SK-N-SH treated with all-trans-retinoic acid at 6 μM for 48 hours (cell line): Measurements from ENCODE around the gene MZT2A.
A peak's percentile ranks its signal among the peaks of the same experiment; 100 is the strongest.
"Not testable (repeated sequence)": the region's sequence is repeated elsewhere in the genome, so short reads cannot be mapped to it uniquely, and the experiment has no call there.

ENCODE experiments used
- ATAC-seq: fragments of 200-7000 bp; cut with Tn5 transposase; 3 replicates; pipeline ENCODE4 v1.9.1; 2020; ENCODE audit warnings: mild to moderate bottlenecking, moderate library complexity
- ARNTL ChIP-seq: fragments of 450-650 bp; formaldehyde crosslinking; IDR thresholded peaks from 2 replicates; pipeline ENCODE4 v1.5.0; 2020; ENCODE audit warnings: low read depth, mild to moderate bottlenecking, moderate library complexity, borderline replicate concordance
- BACH2 ChIP-seq: fragments of 250-450 bp; sonication (Bioruptor Pico); IDR thresholded peaks from 2 replicates; pipeline ENCODE4 v1.9.0; 2021; ENCODE audit warnings: mild to moderate bottlenecking, borderline replicate concordance
- CSDC2 ChIP-seq: fragments of 250-450 bp; sonication (Bioruptor Pico); IDR thresholded peaks from 2 replicates; pipeline ENCODE4 v1.5.0; 2020; ENCODE audit warnings: mild to moderate bottlenecking, moderate library complexity
- GLIS3 ChIP-seq: fragments of 250-450 bp; sonication (Bioruptor Pico); IDR thresholded peaks from 2 replicates; pipeline ENCODE4 v1.5.0; 2020; ENCODE audit warnings: mild to moderate bottlenecking, moderate library complexity
- ISL1 ChIP-seq: fragments of 250-450 bp; sonication (Bioruptor Pico); IDR thresholded peaks from 2 replicates; pipeline ENCODE4 v2.1.2; 2022; ENCODE audit warnings: mild to moderate bottlenecking, moderate library complexity
- PPARA ChIP-seq: fragments of 250-450 bp; sonication (Bioruptor Pico); IDR thresholded peaks from 2 replicates; pipeline ENCODE4 v1.5.0; 2020; ENCODE audit warnings: mild to moderate bottlenecking, borderline replicate concordance
- RARB ChIP-seq: fragments of 250-450 bp; sonication (Bioruptor Pico); IDR thresholded peaks from 2 replicates; pipeline ENCODE4 v1.8.0; 2021; ENCODE audit warnings: mild to moderate bottlenecking, moderate library complexity
- SNAI2 ChIP-seq: fragments of 250-450 bp; sonication (Bioruptor Pico); IDR thresholded peaks from 2 replicates; pipeline ENCODE4 v1.5.0; 2020; ENCODE audit warnings: mild to moderate bottlenecking, moderate library complexity
- TCF4 ChIP-seq: fragments of 250-450 bp; sonication (Bioruptor Pico); IDR thresholded peaks from 2 replicates; pipeline ENCODE4 v1.8.0; 2021; ENCODE audit warnings: mild to moderate bottlenecking, moderate library complexity, borderline replicate concordance
- ZC3H10 ChIP-seq: fragments of 250-450 bp; sonication (Bioruptor Pico); IDR thresholded peaks from 2 replicates; pipeline ENCODE4 v1.5.1; 2021; ENCODE audit warnings: mild to moderate bottlenecking, moderate library complexity
- ZFP3 ChIP-seq: fragments of 250-450 bp; sonication (Bioruptor Pico); IDR thresholded peaks from 2 replicates; pipeline ENCODE4 v1.5.0; 2020; ENCODE audit warnings: mild to moderate bottlenecking, moderate library complexity
- ZFP30 ChIP-seq: fragments of 450-650 bp; formaldehyde crosslinking; IDR thresholded peaks from 2 replicates; pipeline ENCODE4 v1.5.0; 2022; ENCODE audit warnings: mild to moderate bottlenecking, moderate library complexity
- ZNF565 ChIP-seq: fragments of 450-650 bp; formaldehyde crosslinking; conservative IDR thresholded peaks from 2 replicates; pipeline ENCODE4 v1.5.0; 2020; ENCODE audit warnings: low read depth, mild to moderate bottlenecking, moderate library complexity
- ZNF70 ChIP-seq: fragments of 450-650 bp; formaldehyde crosslinking; IDR thresholded peaks from 2 replicates; pipeline ENCODE4 v1.5.0; 2020; ENCODE audit warnings: mild to moderate bottlenecking, moderate library complexity
- TF ChIP-seq, protein P1 (sequence below): fragments of 250-450 bp; sonication (Bioruptor Pico); IDR thresholded peaks from 2 replicates; pipeline ENCODE4 v1.5.1; 2021; ENCODE audit warnings: mild to moderate bottlenecking, moderate library complexity
- TF ChIP-seq, protein P2 (sequence below): fragments of 250-450 bp; sonication (Bioruptor Pico); IDR thresholded peaks from 2 replicates; pipeline ENCODE4 v1.5.0; 2020; ENCODE audit warnings: mild to moderate bottlenecking, moderate library complexity
- TF ChIP-seq, protein P3 (sequence below): fragments of 250-450 bp; sonication (Bioruptor Pico); IDR thresholded peaks from 2 replicates; pipeline ENCODE4 v1.5.1; 2020; ENCODE audit warnings: low read depth, mild to moderate bottlenecking, moderate library complexity
- TF ChIP-seq, protein P4 (sequence below): fragments of 250-450 bp; sonication (Bioruptor Pico); IDR thresholded peaks from 2 replicates; pipeline ENCODE4 v1.8.0; 2020; ENCODE audit warnings: mild to moderate bottlenecking, moderate library complexity, borderline replicate concordance
- TF ChIP-seq, protein P5 (sequence below): fragments of 250-450 bp; sonication (Bioruptor Pico); IDR thresholded peaks from 2 replicates; pipeline ENCODE4 v1.8.0; 2021; ENCODE audit warnings: low read depth, mild to moderate bottlenecking, moderate library complexity, borderline replicate concordance

Gene MZT2A

DNA sequence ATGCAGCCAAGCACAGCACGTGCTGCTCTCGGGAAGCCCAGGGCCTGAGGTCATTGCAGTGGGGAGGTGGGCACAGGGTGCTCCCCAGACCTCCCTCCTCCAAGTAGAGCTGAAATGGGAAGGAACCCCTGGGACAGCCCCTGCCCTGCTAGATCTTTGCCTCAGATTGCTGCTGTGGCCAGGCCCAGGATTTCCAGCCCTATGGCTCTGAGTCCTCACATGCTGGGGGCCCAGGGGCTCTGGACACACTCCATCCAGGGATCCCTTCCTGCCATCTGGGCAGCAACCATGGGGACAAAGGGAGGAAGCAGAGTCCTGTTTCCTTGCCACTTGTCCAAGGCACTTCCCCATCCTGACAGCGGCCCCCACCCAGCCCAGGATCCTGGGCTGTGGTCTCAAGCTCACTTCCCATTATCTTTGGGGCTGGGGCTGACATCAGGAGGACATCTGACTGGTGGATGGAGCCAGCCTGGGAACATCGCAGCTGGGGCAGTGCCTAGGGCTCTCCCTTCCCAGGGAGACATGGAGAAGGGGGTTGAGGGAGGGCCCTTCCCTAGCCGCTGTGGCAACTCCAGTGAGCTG lies 37.8 kb upstream of the MZT2A start:
- not testable (repeated sequence) for ATAC-seq

DNA sequence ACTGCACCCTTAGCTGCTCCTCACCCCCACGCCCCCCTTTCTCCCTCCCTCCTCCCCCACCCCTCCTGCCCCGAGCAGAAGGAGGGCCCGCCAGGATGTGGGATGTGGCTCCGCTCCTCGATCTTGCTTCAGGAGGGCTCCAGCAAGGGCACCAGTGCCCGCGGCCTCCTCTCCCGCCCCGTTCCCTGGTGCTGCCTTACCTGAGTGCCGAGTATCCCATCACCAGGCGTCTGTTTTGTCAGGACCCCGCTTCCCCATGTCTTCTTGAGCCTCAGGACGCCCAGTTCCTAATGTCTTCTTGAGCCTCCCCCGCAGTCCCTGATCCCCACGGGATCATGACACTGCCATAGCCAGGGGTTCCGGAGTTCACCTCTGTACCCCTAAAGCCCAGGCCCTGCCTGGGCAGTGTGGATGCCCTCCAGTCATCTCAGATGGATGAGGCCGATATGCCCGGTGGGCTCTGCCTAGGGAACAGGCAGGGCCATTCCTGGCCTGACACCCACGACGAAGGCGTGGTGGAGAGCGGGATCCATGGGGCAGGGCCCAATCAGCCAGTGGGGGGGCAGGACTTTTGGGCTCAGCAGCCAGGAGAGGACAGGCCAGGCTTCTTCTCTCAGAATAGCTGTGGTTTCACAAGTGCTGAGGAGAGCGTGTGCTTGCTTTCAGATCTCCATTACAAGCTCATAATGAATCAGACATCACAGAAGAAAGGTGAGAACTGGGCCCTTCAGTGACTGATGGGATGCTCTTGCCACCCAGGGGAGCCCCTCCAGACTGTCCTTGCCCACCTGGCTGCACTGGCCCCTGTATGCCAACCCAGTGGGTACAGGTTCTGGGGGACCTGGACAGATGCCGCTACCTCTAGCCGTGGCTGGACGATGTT lies 37.0 kb upstream of the MZT2A start:
- not testable (repeated sequence) for ATAC-seq

DNA sequence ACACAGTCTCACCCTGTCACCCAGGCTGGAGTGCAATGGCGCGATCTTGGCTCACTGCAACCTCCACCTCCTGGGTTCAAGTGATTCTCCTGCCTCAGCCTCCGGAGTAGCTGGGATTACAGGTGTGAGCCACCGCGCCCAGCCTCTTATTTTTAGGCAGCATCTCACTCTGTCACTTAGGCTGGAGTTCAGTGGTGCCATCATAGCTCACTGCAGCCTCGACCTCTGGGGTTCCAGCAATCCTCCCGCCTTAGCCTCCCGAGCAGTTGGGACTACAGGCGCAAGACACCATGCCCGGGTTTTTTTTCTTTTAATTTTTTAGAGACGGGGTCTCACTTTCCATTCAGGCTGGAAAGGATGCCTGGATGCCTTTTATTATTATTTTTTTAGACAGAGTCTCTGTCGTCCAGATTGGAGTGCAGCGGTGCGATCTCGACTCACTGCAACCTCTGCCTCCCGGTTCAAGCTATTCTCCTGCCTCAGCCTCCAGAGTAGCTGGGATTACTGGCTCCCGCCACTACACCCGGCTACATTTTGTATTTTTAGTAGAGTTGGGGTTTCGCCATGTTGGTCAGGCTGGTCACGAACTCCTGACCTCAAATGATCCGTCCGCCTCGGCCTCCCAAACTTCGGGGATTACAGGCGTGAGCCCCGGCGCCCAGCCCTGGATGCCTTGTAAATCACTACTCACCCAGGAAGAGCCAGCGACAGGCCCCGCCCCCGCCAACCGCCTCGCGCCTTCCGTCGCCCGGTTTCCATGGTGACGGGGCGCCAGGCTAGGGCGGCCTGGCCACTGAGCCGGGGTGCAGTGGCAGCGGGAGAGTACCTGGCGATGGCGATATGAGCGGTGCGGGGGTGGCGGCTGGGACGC lies 35.2 kb upstream of the MZT2A start, which contains the start of gene CCDC74A:
Gene CCDC74A (plus strand): TSS at position 758 of the 871 bp plus-strand sequence. CDS start 83 bp downstream, at position 841.
- peak; percentile 89 for ATAC-seq

DNA sequence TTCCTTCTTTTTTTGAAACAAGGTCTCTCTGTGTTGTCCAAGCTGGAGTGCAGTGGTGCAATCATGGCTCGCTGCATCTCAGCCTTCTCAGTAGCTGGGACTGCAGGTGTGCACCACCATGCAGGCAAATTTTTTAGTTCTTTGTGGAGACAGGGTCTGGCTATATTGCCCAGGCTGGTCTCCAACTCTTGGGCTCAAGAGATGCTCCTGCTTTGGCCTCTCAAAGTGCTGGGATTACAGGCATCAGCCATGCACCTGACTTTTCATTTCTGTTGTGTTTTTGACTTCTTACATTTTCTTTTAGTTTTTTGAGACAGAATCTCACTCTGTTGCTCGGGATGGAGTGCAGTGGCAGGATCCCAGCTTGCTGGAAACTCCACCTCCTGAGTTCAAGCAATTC lies 33.1 kb upstream of the MZT2A start:
- ATAC-seq = not testable (repeated sequence)

DNA sequence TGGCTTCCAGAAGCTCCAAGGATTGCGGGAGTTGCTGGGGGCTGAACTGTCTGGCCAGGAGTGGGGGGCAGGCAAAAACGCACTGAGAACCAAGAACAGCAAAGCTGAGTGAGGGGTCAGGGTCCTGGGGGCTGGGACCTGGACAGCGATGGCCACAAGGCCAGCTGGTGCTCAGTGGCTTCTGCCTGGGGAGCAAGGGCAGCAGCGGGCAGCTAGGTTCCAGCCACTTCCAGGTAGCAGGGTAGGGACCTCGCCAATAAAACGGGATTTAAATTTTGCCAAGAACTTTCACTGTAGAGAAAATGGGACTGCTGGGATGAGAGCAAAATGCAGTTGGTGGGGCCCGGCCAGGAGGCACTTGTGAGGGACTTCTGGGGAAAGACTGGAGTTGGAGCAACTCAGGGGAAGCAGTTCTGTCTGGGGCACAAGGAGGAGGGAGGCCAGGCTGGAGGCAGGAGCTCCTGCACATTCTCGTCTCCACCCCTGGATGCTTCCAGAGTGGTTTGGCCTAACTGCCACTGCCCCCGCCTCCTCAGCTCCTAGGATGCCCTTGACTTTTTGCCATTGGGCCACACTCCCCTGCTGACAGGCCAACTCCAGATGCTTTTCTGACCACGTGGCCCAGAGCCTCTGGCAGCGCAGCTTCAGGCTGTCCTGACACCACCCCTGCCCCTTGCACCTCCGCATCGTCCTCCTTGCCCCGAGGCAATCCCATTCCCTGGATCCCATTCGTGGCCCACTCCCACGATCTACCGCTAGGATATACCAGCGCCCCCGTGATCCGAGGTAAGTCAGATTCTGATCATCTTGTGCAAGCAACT lies 30.0 kb upstream of the MZT2A start:
- ATAC-seq = peak; percentile 14; the same call in 2 of the 3 replicates

DNA sequence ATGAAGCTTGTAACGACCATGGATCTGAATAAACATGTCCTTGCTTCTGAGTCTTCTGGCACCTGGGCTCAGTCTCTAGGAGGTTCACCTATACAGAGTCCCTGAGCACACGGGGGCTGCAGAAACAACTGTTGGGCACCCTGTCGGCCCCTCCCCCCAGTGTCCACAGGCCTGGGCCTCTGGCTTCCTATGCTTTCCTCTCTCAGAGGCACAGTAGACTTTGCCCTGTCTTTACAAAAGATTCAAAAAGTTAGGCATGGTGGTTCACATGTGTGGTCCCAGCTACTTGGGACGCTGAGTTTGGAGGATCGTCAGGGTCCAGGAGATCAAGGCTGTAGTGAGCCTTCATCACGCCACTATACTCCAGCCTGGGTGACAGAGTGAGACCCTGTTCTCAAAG lies 29.3 kb upstream of the MZT2A start:
- not testable (repeated sequence) for ATAC-seq

More for the DNA sequence above, 30.0 kb upstream of the MZT2A start:
- TF ChIP-seq ZFP30 = no peak
- no peak for TF ChIP-seq PPARA (CRISPR knock-in tag)
- no peak for TF ChIP-seq ZNF565 (CRISPR knock-in tag)
- no peak for TF ChIP-seq CSDC2 (CRISPR knock-in tag)
- TF ChIP-seq ISL1 (CRISPR knock-in tag) = no peak
- TF ChIP-seq SNAI2 (CRISPR knock-in tag) = no peak
- TF ChIP-seq, protein P1, sequence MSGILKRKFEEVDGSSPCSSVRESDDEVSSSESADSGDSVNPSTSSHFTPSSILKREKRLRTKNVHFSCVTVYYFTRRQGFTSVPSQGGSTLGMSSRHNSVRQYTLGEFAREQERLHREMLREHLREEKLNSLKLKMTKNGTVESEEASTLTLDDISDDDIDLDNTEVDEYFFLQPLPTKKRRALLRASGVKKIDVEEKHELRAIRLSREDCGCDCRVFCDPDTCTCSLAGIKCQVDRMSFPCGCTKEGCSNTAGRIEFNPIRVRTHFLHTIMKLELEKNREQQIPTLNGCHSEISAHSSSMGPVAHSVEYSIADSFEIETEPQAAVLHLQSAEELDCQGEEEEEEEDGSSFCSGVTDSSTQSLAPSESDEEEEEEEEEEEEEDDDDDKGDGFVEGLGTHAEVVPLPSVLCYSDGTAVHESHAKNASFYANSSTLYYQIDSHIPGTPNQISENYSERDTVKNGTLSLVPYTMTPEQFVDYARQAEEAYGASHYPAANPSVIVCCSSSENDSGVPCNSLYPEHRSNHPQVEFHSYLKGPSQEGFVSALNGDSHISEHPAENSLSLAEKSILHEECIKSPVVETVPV (CRISPR knock-in tag) = no peak
- TF ChIP-seq, protein P2, sequence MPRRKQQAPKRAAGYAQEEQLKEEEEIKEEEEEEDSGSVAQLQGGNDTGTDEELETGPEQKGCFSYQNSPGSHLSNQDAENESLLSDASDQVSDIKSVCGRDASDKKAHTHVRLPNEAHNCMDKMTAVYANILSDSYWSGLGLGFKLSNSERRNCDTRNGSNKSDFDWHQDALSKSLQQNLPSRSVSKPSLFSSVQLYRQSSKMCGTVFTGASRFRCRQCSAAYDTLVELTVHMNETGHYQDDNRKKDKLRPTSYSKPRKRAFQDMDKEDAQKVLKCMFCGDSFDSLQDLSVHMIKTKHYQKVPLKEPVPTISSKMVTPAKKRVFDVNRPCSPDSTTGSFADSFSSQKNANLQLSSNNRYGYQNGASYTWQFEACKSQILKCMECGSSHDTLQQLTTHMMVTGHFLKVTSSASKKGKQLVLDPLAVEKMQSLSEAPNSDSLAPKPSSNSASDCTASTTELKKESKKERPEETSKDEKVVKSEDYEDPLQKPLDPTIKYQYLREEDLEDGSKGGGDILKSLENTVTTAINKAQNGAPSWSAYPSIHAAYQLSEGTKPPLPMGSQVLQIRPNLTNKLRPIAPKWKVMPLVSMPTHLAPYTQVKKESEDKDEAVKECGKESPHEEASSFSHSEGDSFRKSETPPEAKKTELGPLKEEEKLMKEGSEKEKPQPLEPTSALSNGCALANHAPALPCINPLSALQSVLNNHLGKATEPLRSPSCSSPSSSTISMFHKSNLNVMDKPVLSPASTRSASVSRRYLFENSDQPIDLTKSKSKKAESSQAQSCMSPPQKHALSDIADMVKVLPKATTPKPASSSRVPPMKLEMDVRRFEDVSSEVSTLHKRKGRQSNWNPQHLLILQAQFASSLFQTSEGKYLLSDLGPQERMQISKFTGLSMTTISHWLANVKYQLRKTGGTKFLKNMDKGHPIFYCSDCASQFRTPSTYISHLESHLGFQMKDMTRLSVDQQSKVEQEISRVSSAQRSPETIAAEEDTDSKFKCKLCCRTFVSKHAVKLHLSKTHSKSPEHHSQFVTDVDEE (CRISPR knock-in tag) = no peak
- no peak for TF ChIP-seq GLIS3 (CRISPR knock-in tag)
- TF ChIP-seq ZNF70 (CRISPR knock-in tag) = no peak
- TF ChIP-seq RARB (CRISPR knock-in tag) = no peak
- TF ChIP-seq, protein P3, sequence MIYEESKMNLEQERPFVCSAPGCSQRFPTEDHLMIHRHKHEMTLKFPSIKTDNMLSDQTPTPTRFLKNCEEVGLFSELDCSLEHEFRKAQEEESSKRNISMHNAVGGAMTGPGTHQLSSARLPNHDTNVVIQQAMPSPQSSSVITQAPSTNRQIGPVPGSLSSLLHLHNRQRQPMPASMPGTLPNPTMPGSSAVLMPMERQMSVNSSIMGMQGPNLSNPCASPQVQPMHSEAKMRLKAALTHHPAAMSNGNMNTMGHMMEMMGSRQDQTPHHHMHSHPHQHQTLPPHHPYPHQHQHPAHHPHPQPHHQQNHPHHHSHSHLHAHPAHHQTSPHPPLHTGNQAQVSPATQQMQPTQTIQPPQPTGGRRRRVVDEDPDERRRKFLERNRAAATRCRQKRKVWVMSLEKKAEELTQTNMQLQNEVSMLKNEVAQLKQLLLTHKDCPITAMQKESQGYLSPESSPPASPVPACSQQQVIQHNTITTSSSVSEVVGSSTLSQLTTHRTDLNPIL (CRISPR knock-in tag) = no peak
- TF ChIP-seq BACH2 (CRISPR knock-in tag) = no peak
- no peak for TF ChIP-seq TCF4
- no peak for TF ChIP-seq ZFP3
- TF ChIP-seq ZC3H10 (CRISPR knock-in tag) = no peak
- TF ChIP-seq ARNTL (CRISPR knock-in tag) = no peak
- TF ChIP-seq, protein P4, sequence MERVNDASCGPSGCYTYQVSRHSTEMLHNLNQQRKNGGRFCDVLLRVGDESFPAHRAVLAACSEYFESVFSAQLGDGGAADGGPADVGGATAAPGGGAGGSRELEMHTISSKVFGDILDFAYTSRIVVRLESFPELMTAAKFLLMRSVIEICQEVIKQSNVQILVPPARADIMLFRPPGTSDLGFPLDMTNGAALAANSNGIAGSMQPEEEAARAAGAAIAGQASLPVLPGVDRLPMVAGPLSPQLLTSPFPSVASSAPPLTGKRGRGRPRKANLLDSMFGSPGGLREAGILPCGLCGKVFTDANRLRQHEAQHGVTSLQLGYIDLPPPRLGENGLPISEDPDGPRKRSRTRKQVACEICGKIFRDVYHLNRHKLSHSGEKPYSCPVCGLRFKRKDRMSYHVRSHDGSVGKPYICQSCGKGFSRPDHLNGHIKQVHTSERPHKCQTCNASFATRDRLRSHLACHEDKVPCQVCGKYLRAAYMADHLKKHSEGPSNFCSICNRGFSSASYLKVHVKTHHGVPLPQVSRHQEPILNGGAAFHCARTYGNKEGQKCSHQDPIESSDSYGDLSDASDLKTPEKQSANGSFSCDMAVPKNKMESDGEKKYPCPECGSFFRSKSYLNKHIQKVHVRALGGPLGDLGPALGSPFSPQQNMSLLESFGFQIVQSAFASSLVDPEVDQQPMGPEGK (CRISPR knock-in tag) = no peak
- TF ChIP-seq, protein P5, sequence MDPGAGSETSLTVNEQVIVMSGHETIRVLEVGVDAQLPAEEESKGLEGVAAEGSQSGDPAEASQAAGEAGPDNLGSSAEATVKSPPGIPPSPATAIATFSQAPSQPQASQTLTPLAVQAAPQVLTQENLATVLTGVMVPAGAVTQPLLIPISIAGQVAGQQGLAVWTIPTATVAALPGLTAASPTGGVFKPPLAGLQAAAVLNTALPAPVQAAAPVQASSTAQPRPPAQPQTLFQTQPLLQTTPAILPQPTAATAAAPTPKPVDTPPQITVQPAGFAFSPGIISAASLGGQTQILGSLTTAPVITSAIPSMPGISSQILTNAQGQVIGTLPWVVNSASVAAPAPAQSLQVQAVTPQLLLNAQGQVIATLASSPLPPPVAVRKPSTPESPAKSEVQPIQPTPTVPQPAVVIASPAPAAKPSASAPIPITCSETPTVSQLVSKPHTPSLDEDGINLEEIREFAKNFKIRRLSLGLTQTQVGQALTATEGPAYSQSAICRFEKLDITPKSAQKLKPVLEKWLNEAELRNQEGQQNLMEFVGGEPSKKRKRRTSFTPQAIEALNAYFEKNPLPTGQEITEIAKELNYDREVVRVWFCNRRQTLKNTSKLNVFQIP = no peak
